ENCODE results near the gene GLT8D2.

Gene GLT8D2

DNA sequence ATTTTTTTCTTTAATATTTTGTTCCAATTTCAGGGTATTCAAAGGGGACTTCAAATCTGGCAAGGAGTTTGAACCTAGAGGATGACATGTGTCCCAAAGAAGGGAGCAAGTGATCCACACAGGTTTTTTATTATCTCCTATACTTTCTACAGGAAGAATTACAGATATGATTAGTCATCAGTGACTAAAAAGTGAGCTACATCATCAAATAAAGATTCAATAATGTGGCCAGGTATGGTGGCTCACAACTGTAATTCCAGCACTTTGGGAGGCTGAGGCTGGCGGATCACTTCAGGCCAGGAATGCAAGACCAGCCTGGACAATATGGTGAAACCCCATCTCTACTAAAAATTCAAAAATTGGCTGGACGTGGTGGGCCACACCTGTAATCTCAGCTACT is 24.2 kb downstream of the GLT8D2 start:
- Histone ChIP-seq H2BK15ac (ENCODE audit: low read depth, poor library complexity, severe bottlenecking) (no peak overlapping the region), H3K79me1 (replicated peaks; ENCODE audit: low read length, poor library complexity, severe bottlenecking) (peaks cover 13% of the 10 kb centered on the region), H3K14ac (ENCODE audit: low read length in 2 of 2) (no peak overlapping the region), H2AK5ac (ENCODE audit: low read length, severe bottlenecking) (no peak overlapping the region), H3K9me3 (ENCODE audit: control insufficient read depth, low read length) (peaks cover 9% of the 10 kb centered on the region), H2AFZ (ENCODE audit: low read depth, low read length) (no peak overlapping the region), H3K4me2 (ENCODE audit: low read length, poor library complexity, severe bottlenecking) (no peak overlapping the region), H3K36me3 (ENCODE audit: control insufficient read depth in 1 of 2, insufficient read depth in 2 of 2, low read depth in 1 of 2, low read length in 2 of 2) (peaks cover 0 to 3% of the 10 kb centered on the region in 2 experiments), H3K4me1 (ENCODE audit: control insufficient read depth, insufficient read depth, low read depth, low read length) (no peaks in the 10 kb centered on the region), H3K4me3 (ENCODE audit: insufficient read depth in 1 of 2, low read depth in 1 of 2, low read length in 2 of 2) (no peak overlapping the region), H2BK12ac (ENCODE audit: low read length in 2 of 2) (no peak overlapping the region), H3K4ac (ENCODE audit: low read depth in 1 of 2, low read length in 2 of 2) (no peak overlapping the region), H3K18ac (ENCODE audit: low read depth in 1 of 2, low read length in 2 of 2) (no peak overlapping the region), H4K91ac (ENCODE audit: low read length) (no peak overlapping the region), H4K8ac (ENCODE audit: low read length) (no peak overlapping the region), H3K9ac (ENCODE audit: low read length) (no peak overlapping the region), H2BK120ac (ENCODE audit: low read depth, low read length) (no peak overlapping the region), H2BK5ac (ENCODE audit: low read depth, low read length, poor library complexity, severe bottlenecking) (no peak overlapping the region), H3K23ac (ENCODE audit: low read length in 2 of 2) (no peak overlapping the region), H3K27ac (ENCODE audit: low read length, poor library complexity, severe bottlenecking) (no peak overlapping the region), H3K27me3 (ENCODE audit: control insufficient read depth in 1 of 2, insufficient read depth in 1 of 2, low read length in 2 of 2) (no peaks in the 10 kb centered on the region)
- WGBS, result 93% methylated on average over 2 of the region's 2 CpGs
- no peak for DNase-seq

GRCh38 chr12:104024348-104024747 is 25.6 kb downstream of the GLT8D2 start:
- Histone ChIP-seq H2BK5ac (ENCODE audit: low read depth, low read length, poor library complexity, severe bottlenecking) (no peak overlapping the region), H3K9ac (ENCODE audit: low read length) (no peak overlapping the region), H3K23ac (ENCODE audit: low read length in 2 of 2) (no peak overlapping the region), H4K8ac (ENCODE audit: low read length) (no peak overlapping the region), H3K27me3 (ENCODE audit: control insufficient read depth in 1 of 2, insufficient read depth in 1 of 2, low read length in 2 of 2) (no peaks in the 10 kb centered on the region), H3K9me3 (ENCODE audit: control insufficient read depth, low read length) (peaks cover 9% of the 10 kb centered on the region), H3K4me3 (ENCODE audit: insufficient read depth in 1 of 2, low read depth in 1 of 2, low read length in 2 of 2) (no peak overlapping the region), H2BK120ac (ENCODE audit: low read depth, low read length) (no peak overlapping the region), H3K36me3 (ENCODE audit: control insufficient read depth in 1 of 2, insufficient read depth in 2 of 2, low read depth in 1 of 2, low read length in 2 of 2) (peaks cover 0 to 3% of the 10 kb centered on the region in 2 experiments), H3K18ac (ENCODE audit: low read depth in 1 of 2, low read length in 2 of 2) (no peak overlapping the region), H3K14ac (ENCODE audit: low read length in 2 of 2) (no peak overlapping the region), H3K79me1 (replicated peaks; ENCODE audit: low read length, poor library complexity, severe bottlenecking) (peaks cover 13% of the 10 kb centered on the region), H4K91ac (ENCODE audit: low read length) (no peak overlapping the region), H3K27ac (ENCODE audit: low read length, poor library complexity, severe bottlenecking) (no peak overlapping the region), H3K4me2 (ENCODE audit: low read length, poor library complexity, severe bottlenecking) (no peak overlapping the region), H3K4ac (ENCODE audit: low read depth in 1 of 2, low read length in 2 of 2) (no peak overlapping the region), H2BK12ac (ENCODE audit: low read length in 2 of 2) (no peak overlapping the region), H2AK5ac (ENCODE audit: low read length, severe bottlenecking) (no peak overlapping the region), H3K4me1 (ENCODE audit: control insufficient read depth, insufficient read depth, low read depth, low read length) (no peaks in the 10 kb centered on the region), H2BK15ac (ENCODE audit: low read depth, poor library complexity, severe bottlenecking) (no peak overlapping the region), H2AFZ (ENCODE audit: low read depth, low read length) (no peak overlapping the region)
- WGBS, result 98% methylated on average over 5 of the region's 6 CpGs
- no peak for DNase-seq

DNA sequence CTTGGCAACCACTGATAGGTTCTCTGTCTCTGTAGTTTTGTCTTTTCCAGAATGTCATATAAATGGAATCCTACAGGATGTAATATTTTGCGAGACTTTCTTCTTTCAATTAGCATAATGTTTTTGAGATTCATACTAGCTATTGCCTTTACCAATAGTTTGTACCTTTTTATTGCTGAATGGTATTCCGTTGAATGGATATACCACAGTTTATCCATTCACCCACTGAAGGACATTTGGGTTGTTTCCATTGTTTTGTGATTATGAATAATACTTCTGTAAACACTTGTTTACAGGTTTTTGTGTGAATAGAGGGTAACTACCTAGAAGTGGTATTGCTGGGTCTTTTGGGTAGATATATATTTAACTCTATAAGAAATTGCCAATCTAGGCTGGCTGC is 26.3 kb downstream of the GLT8D2 start:
- Histone ChIP-seq H3K4me1 (ENCODE audit: control insufficient read depth, insufficient read depth, low read depth, low read length) (no peaks in the 10 kb centered on the region), H3K18ac (ENCODE audit: low read depth in 1 of 2, low read length in 2 of 2) (no peak overlapping the region), H2BK5ac (ENCODE audit: low read depth, low read length, poor library complexity, severe bottlenecking) (no peak overlapping the region), H3K14ac (ENCODE audit: low read length in 2 of 2) (no peak overlapping the region), H3K4ac (ENCODE audit: low read depth in 1 of 2, low read length in 2 of 2) (no peak overlapping the region), H3K23ac (ENCODE audit: low read length in 2 of 2) (no peak overlapping the region), H3K27me3 (ENCODE audit: control insufficient read depth in 1 of 2, insufficient read depth in 1 of 2, low read length in 2 of 2) (no peaks in the 10 kb centered on the region), H4K8ac (ENCODE audit: low read length) (no peak overlapping the region), H2AK5ac (ENCODE audit: low read length, severe bottlenecking) (no peak overlapping the region), H2AFZ (ENCODE audit: low read depth, low read length) (no peak overlapping the region), H2BK12ac (ENCODE audit: low read length in 2 of 2) (no peak overlapping the region), H3K4me3 (ENCODE audit: insufficient read depth in 1 of 2, low read depth in 1 of 2, low read length in 2 of 2) (no peak overlapping the region), H3K4me2 (ENCODE audit: low read length, poor library complexity, severe bottlenecking) (no peak overlapping the region), H3K36me3 (ENCODE audit: control insufficient read depth in 1 of 2, insufficient read depth in 2 of 2, low read depth in 1 of 2, low read length in 2 of 2) (peaks cover 0 to 3% of the 10 kb centered on the region in 2 experiments), H3K9ac (ENCODE audit: low read length) (no peak overlapping the region), H3K9me3 (ENCODE audit: control insufficient read depth, low read length) (peaks cover 9% of the 10 kb centered on the region), H2BK120ac (ENCODE audit: low read depth, low read length) (no peak overlapping the region), H2BK15ac (ENCODE audit: low read depth, poor library complexity, severe bottlenecking) (no peak overlapping the region), H3K79me1 (replicated peaks; ENCODE audit: low read length, poor library complexity, severe bottlenecking) (peaks cover 13% of the 10 kb centered on the region), H4K91ac (ENCODE audit: low read length) (no peak overlapping the region), H3K27ac (ENCODE audit: low read length, poor library complexity, severe bottlenecking) (no peak overlapping the region)
- no peak for DNase-seq
- WGBS, result 100% methylated on average over 1 of the region's 2 CpGs

DNA sequence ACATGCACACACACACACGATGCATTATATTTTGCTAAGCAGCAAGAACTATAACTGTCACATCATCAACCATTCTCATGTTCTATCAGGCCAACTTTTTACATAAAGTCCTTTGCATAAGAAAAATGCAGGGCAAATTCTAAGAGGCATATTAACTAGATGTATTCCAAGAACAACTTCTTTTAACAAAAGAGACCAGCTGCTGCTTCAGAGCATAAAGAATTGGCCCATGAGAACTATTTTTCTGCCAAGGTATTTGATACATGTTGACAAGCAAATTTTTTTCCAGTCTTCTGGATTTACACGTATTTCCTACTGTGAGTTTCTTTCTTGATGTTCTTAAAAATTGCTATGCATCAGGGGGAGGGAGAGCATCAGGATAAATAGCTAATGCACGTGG is 27.2 kb downstream of the GLT8D2 start:
- no peak overlapping the region for H2BK5ac ChIP-seq (ENCODE audit: low read depth, low read length, poor library complexity, severe bottlenecking)
- H4K91ac ChIP-seq (ENCODE audit: low read length), result no peak overlapping the region
- H2BK15ac ChIP-seq (ENCODE audit: low read depth, poor library complexity, severe bottlenecking), result no peak overlapping the region
- no peak overlapping the region for H3K4ac ChIP-seq (ENCODE audit: low read depth in 1 of 2, low read length in 2 of 2)
- 91% methylated on average over 2 of the region's 3 CpGs for WGBS
- H3K23ac ChIP-seq (ENCODE audit: low read length in 2 of 2), result no peak overlapping the region
- no peak overlapping the region for H3K9ac ChIP-seq (ENCODE audit: low read length)
- H3K27me3 ChIP-seq (ENCODE audit: control insufficient read depth in 1 of 2, insufficient read depth in 1 of 2, low read length in 2 of 2), result no peaks in the 10 kb centered on the region
- no peak overlapping the region for H2AFZ ChIP-seq (ENCODE audit: low read depth, low read length)
- H3K4me3 ChIP-seq (ENCODE audit: insufficient read depth in 1 of 2, low read depth in 1 of 2, low read length in 2 of 2), result no peak overlapping the region
- peaks cover 8% of the 10 kb centered on the region for H3K79me1 ChIP-seq (replicated peaks; ENCODE audit: low read length, poor library complexity, severe bottlenecking)
- H3K4me2 ChIP-seq (ENCODE audit: low read length, poor library complexity, severe bottlenecking), result no peak overlapping the region
- H3K14ac ChIP-seq (ENCODE audit: low read length in 2 of 2), result no peak overlapping the region
- H3K18ac ChIP-seq (ENCODE audit: low read depth in 1 of 2, low read length in 2 of 2), result no peak overlapping the region
- peaks cover 0 to 3% of the 10 kb centered on the region in 2 experiments for H3K36me3 ChIP-seq (ENCODE audit: control insufficient read depth in 1 of 2, insufficient read depth in 2 of 2, low read depth in 1 of 2, low read length in 2 of 2)
- no peak overlapping the region for H2BK12ac ChIP-seq (ENCODE audit: low read length in 2 of 2)
- peaks cover 9% of the 10 kb centered on the region for H3K9me3 ChIP-seq (ENCODE audit: control insufficient read depth, low read length)
- no peak overlapping the region for H3K27ac ChIP-seq (ENCODE audit: low read length, poor library complexity, severe bottlenecking)
- H3K4me1 ChIP-seq (ENCODE audit: control insufficient read depth, insufficient read depth, low read depth, low read length), result no peaks in the 10 kb centered on the region
- no peak overlapping the region for H2BK120ac ChIP-seq (ENCODE audit: low read depth, low read length)
- H2AK5ac ChIP-seq (ENCODE audit: low read length, severe bottlenecking), result no peak overlapping the region
- no peak for DNase-seq
- H4K8ac ChIP-seq (ENCODE audit: low read length), result no peak overlapping the region
